GM06990 (cell line): ENCODE data around the gene STK16.
A peak's percentile ranks its signal among the peaks of the same experiment; 100 is the strongest.

Source experiments
- DNase-seq: peaks from one replicate; pipeline ENCODE4 v3.0.0-alpha.2; 2011; ENCODE audit not compliant: insufficient read length; ENCODE audit errors: extremely low read depth
- H3K27me3 ChIP-seq: replicated peaks from 2 replicates; pipeline ENCODE4 v1.6.0; 2011; ENCODE audit warnings: low read length; ENCODE audit not compliant: control insufficient read depth, insufficient read depth
- H3K36me3 ChIP-seq: 2 replicates; pipeline ENCODE4 v1.5.1; 2011; ENCODE audit warnings: low read length; ENCODE audit not compliant: control insufficient read depth, insufficient read depth
- H3K4me3 ChIP-seq: replicated peaks from 2 replicates; pipeline ENCODE4 v1.5.1; 2011; ENCODE audit warnings: low read depth, mild to moderate bottlenecking, control low read depth, low read length
- TF ChIP-seq, protein P1 (sequence below): IDR thresholded peaks from 2 replicates; pipeline ENCODE4 v1.5.1; 2011; ENCODE audit warnings: low read length, control low read depth, mild to moderate bottlenecking, inconsistent platforms; ENCODE audit not compliant: insufficient read depth, poor library complexity, severe bottlenecking

Gene STK16

GRCh38 chr2:219294356-219295351 is 49.4 kb downstream of the STK16 start:
- Histone ChIP-seq H3K36me3 (no peaks in the 10 kb centered on the region), H3K4me3 (peak overlapping the region; percentile 57), H3K27me3 (peaks cover 1% of the 10 kb centered on the region; the same call in 1 of the 2 replicates)
- DNase-seq = peak; percentile 92
- TF ChIP-seq, protein P1, sequence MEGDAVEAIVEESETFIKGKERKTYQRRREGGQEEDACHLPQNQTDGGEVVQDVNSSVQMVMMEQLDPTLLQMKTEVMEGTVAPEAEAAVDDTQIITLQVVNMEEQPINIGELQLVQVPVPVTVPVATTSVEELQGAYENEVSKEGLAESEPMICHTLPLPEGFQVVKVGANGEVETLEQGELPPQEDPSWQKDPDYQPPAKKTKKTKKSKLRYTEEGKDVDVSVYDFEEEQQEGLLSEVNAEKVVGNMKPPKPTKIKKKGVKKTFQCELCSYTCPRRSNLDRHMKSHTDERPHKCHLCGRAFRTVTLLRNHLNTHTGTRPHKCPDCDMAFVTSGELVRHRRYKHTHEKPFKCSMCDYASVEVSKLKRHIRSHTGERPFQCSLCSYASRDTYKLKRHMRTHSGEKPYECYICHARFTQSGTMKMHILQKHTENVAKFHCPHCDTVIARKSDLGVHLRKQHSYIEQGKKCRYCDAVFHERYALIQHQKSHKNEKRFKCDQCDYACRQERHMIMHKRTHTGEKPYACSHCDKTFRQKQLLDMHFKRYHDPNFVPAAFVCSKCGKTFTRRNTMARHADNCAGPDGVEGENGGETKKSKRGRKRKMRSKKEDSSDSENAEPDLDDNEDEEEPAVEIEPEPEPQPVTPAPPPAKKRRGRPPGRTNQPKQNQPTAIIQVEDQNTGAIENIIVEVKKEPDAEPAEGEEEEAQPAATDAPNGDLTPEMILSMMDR = peak; percentile 99

DNA sequence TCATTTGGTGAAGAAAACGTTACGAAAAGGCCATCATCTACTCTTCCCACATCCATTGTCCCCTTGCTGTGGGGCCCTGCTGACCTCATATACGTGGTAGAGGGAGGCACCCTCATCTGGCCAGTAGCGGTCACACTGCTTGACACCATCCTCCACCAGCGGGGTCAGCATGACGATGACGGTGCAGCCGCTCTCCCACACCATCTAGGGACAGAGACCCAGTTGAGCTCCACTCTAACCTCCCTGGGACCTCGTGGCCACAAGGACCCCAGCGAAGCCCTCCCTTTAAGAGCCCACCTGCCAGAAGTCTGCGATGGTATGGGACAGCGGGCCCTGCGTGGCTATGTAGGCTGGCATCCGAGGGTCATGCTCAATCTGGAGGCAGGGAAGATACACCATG is 50.9 kb downstream of the STK16 start:
- TF ChIP-seq, protein P1 = no peak
- peaks cover 3% of the 10 kb centered on the region; the same call in 1 of the 2 replicates for H3K27me3 ChIP-seq
- H3K36me3 ChIP-seq = no peaks in the 10 kb centered on the region
- no peak for DNase-seq
- H3K4me3 ChIP-seq = no peak overlapping the region

GRCh38 chr2:219296631-219297391 is 51.5 kb downstream of the STK16 start:
- TF ChIP-seq, protein P1 = no peak
- H3K4me3 ChIP-seq = no peak overlapping the region
- H3K36me3 ChIP-seq = no peaks in the 10 kb centered on the region
- peaks cover 3% of the 10 kb centered on the region for H3K27me3 ChIP-seq
- DNase-seq = no peak

DNA sequence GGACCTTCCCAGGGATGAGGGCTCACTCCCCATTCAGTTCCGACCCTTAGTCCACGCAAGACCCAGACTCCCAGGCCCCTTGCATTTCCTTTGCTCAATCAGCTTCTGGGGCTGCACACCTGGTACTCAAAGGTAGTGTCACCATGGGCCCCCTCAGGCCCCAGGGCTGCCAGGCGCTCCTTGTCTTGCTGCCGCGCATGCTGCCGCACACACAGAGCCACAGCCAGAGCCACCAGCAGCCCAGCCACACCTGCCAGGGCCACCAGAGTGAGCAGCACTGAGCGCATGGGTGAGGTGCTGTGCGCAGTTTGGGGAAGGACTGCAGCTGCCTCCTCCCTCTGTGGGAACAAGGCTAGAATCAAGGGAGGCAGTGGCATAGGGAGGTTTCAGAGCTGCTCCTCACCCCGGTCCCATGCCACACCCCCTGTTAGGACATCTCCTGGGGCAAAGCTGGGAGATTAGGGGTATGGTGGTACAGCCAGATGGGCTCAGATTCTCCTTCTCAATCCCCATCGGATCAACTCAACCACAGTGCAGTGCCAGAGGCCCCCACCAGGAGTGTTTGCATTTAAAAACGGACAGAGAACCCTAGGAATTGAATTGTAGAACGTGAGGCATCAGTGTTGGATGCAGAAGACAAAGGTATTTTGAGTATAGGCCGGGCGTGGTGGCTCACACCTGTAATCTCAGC is 52.6 kb downstream of the STK16 start:
- Histone ChIP-seq H3K27me3 (peaks cover 3% of the 10 kb centered on the region), H3K4me3 (no peak overlapping the region), H3K36me3 (no peaks in the 10 kb centered on the region)
- TF ChIP-seq, protein P1 = no peak
- no peak for DNase-seq

DNA sequence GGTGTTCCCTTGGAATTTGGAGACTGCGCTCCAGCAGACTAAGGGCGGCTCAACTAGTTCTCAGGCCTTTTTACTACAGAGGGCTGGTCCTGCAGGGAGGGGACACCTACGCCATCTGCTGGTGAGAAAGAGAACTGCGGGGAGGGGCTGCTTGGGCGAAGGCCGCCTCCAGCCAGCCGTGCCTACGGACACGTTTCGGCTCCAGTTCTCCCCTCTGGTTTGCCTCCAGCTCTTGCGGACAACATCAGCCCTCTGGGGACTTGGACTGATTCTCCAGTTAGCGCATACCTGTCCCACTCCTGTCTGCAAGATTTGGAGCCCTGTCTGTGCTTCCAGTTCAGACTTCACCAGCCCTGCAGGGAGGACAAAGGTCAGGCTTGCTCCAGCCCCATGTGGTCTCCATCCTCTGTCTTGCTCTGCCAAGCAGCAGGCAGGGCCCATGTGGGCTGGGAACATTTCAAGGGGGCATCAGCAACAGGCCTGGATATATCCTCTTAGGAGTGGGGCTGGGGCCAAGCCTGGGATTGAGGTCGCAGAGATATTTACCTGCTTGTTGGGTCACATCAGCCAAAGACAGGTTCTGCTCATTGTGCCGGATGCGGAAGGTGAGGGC is 53.6 kb downstream of the STK16 start:
- H3K36me3 ChIP-seq = no peaks in the 10 kb centered on the region
- DNase-seq = peak; percentile 69
- no peak overlapping the region for H3K4me3 ChIP-seq
- H3K27me3 ChIP-seq = peaks cover 3% of the 10 kb centered on the region
- TF ChIP-seq, protein P1 = peak; percentile 99
